ENCODE results near the gene IRF4. TPM values are rescaled to one million over a fixed set of nuclear protein-coding genes. Genes with fewer than 3 reads are reported as not detected.

The IRF4 gene
- total RNA-seq, 1 donor from 2014 or later = 0.16 TPM

Other genes with a start within 250 kb of the IRF4 start
- gene DUSP22, start 99.3 kb upstream of the IRF4 start, total RNA-seq = 23.7 TPM